HepG2 (cell line): ENCODE data around the gene GPATCH11. TPM values are rescaled to one million over a fixed set of nuclear protein-coding genes. Genes with fewer than 3 reads are reported as not detected.

Source experiments
- ATAC-seq: fragments of 200-7000 bp; cut with Tn5 transposase; 3 replicates; pipeline ENCODE4 v1.9.1; 2020; ENCODE audit warnings: mild to moderate bottlenecking, moderate library complexity
- BruUV-seq: library from RNA; stranded (reverse); fragments of 400-500 nt; replicated peaks from 2 replicates; lab custom pipeline; 2021; lab: Mats Ljungman, UMichigan
- CTCF ChIA-PET: fragments of 300-600 bp; formaldehyde crosslinking; extraction: SDS; loops from one replicate; lab custom pipeline; 2021; ENCODE audit warnings: low total read pairs, inconsistent platforms, low intra/inter-chr PET ratio; lab: Yijun Ruan, JAX
- POLR2A ChIA-PET: fragments of 350-600 bp; sonication (Branson Sonifier 250); formaldehyde crosslinking; loops from one replicate; lab custom pipeline; 2020; ENCODE audit warnings: antibody characterized with exemption, inconsistent platforms; lab: Yijun Ruan, JAX
- DNase-seq: peaks from one replicate; pipeline ENCODE4 v3.0.0-alpha.2; 2015; ENCODE audit warnings: low spot score
- FAIRE-seq: peaks from 3 replicates; lab custom pipeline; 2011; peaks lifted over from hg19 to GRCh38; lab: Jason Lieb, UNC
- H2AFZ ChIP-seq: one replicate; pipeline ENCODE4 v1.6.1; 2011; ENCODE audit warnings: low read length, inconsistent platforms
- H3K27ac ChIP-seq: fragments of 300-600 bp; 3 replicates; pipeline ENCODE4 v1.8.0; 2011; ENCODE audit warnings: mixed run types, mild to moderate bottlenecking, mixed read lengths, low read length, inconsistent platforms; ENCODE audit not compliant: insufficient read depth; ENCODE audit errors: extremely low read length
- H3K27me3 ChIP-seq, 2 experiments: fragments of 200-600 bp in 1 of 2; 2 replicates in 1 of 2; 3 replicates in 1 of 2; pipeline versions ENCODE4 v1.6.0 to v1.8.0; 2011; ENCODE audit warnings: low read length in 2 of 2, mild to moderate bottlenecking in 2 of 2, moderate library complexity in 2 of 2, inconsistent platforms in 1 of 2; ENCODE audit not compliant: insufficient read depth in 2 of 2, control insufficient read depth in 1 of 2
- H3K36me3 ChIP-seq, 2 experiments: fragments of 200-600 bp in 1 of 2; replicated peaks in 1 of 2; 2 replicates in 1 of 2; 3 replicates in 1 of 2; pipeline versions ENCODE4 v1.5.1 to v1.8.0; 2011; ENCODE audit warnings: low read length in 2 of 2, inconsistent platforms in 1 of 2; ENCODE audit not compliant: insufficient read depth in 2 of 2, control insufficient read depth in 1 of 2
- H3K4me1 ChIP-seq: 2 replicates; pipeline ENCODE4 v1.5.1; 2012; ENCODE audit warnings: low read length, inconsistent platforms; ENCODE audit not compliant: insufficient read depth
- H3K4me2 ChIP-seq: 2 replicates; pipeline ENCODE4 v1.6.0; 2011; ENCODE audit warnings: low read depth, low read length, inconsistent platforms
- H3K4me3 ChIP-seq, 3 experiments: fragments of 200-600 bp in 1 of 3; sonication (generic), shearing (Covaris generic) in 1 of 3; replicated peaks in 1 of 3; 2 replicates each; pipeline ENCODE4 v1.5.1; 2011 to 2016; ENCODE audit warnings: low read length in 3 of 3, inconsistent platforms in 2 of 3, low read depth in 2 of 3, mild to moderate bottlenecking in 2 of 3, control low read depth in 1 of 3, mixed read lengths in 1 of 3; ENCODE audit not compliant: insufficient read depth in 1 of 3
- H3K79me2 ChIP-seq: one replicate; pipeline ENCODE4 v1.6.1; 2011; ENCODE audit warnings: low read length, inconsistent platforms; ENCODE audit not compliant: insufficient read depth
- H3K9ac ChIP-seq: 2 replicates; pipeline ENCODE4 v1.6.0; 2011; ENCODE audit warnings: mild to moderate bottlenecking, low read depth, low read length, inconsistent platforms; ENCODE audit not compliant: insufficient read depth
- H3K9me3 ChIP-seq: 2 replicates; pipeline ENCODE4 v1.5.1; 2012; ENCODE audit warnings: mild to moderate bottlenecking, low read length
- H4K20me1 ChIP-seq: 2 replicates; pipeline ENCODE4 v1.6.0; 2011; ENCODE audit warnings: inconsistent platforms, mild to moderate bottlenecking, low read length, moderate library complexity; ENCODE audit not compliant: insufficient read depth
- FOXC1 ChIP-seq: sonication (generic); formaldehyde crosslinking; IDR thresholded peaks from 2 replicates; pipeline ENCODE4 v1.8.0; 2022; ENCODE audit warnings: mild to moderate bottlenecking, missing genetic modification reagents, borderline replicate concordance
- GATA4 ChIP-seq: sonication (generic); IDR thresholded peaks from 2 replicates; pipeline ENCODE4 v1.6.1; 2016; ENCODE audit warnings: antibody characterized with exemption, low read depth, borderline replicate concordance
- HNRNPH1 ChIP-seq: fragments of 200-400 bp; formaldehyde crosslinking; optimal IDR thresholded peaks from 2 replicates; pipeline ENCODE3; 2017; ENCODE audit warnings: mild to moderate bottlenecking, low read depth, low read length
- MAFG ChIP-seq: sonication (generic); formaldehyde crosslinking; IDR thresholded peaks from 2 replicates; pipeline ENCODE4 v1.5.1; 2020; ENCODE audit warnings: mild to moderate bottlenecking, missing genetic modification reagents
- PHF5A ChIP-seq: IDR thresholded peaks from one replicate; pipeline ENCODE4 v1.6.1; 2018; ENCODE audit warnings: low read depth, missing genetic modification reagents; ENCODE audit not compliant: unreplicated experiment
- SP140L ChIP-seq: sonication (generic); formaldehyde crosslinking; IDR thresholded peaks from 2 replicates; pipeline ENCODE4 v1.4.0; 2020; ENCODE audit warnings: missing genetic modification reagents, borderline replicate concordance
- ZBTB4 ChIP-seq: sonication (generic); formaldehyde crosslinking; IDR thresholded peaks from 2 replicates; pipeline ENCODE4 v1.4.0; 2020; ENCODE audit warnings: missing genetic modification reagents, mild to moderate bottlenecking, borderline replicate concordance
- WGBS: methylation state at CpG from one replicate; pipeline ENCODE4 v1.1.6; 2017; ENCODE audit warnings: low lambda C conversion rate; 5-methylcytosine and 5-hydroxymethylcytosine counted together
- in situ Hi-C: cut with HindIII; loops from 2 replicates; pipeline ENCODE4 v1.10.0; 2017; ENCODE audit warnings: low pct_unique_long_range_greater_than_20kb; ENCODE audit not compliant: extremely low pct_ligation_motif_present
- intact Hi-C: fragments of 100-400 bp; cut with micrococcal nuclease; formaldehyde crosslinking; loops from one replicate; pipeline ENCODE4 v1.10.0; 2022; ENCODE audit not compliant: unreplicated experiment
- polyA plus RNA-seq, 8 experiments: library from polyadenylated mRNA; depleted of rRNA in 3 of 8; stranded (reverse) in 7 of 8; unstranded in 1 of 8; fragments of >200 nt; fragmentation: Illumina TruSeq in 4 of 8; extraction: Trizol in 4 of 8; gene quantifications; 2 replicates each; pipeline versions ENCODE4 v1.2.1 to v1.2.3, GENCODE V29; 2011 to 2016; ENCODE audit warnings: low read depth in 4 of 8, missing spikeins in 1 of 8, mixed read lengths in 1 of 8; ENCODE audit not compliant: insufficient read depth in 1 of 8
- total RNA-seq, 5 experiments: library from RNA; depleted of rRNA; stranded (reverse); fragments of >200 nt; fragmentation: Illumina TruSeq; extraction: Trizol; gene quantifications; 2 replicates each; pipeline ENCODE4 v1.2.3, GENCODE V29; 2016; ENCODE audit warnings: low read depth in 1 of 5

The GPATCH11 gene
- total and polyA plus RNA-seq, 2 of the 13 experiments (the other 11 are each of a cell fraction or from before 2014, with no cell fraction given): 3.8 to 8.7 TPM

- H4K20me1 ChIP-seq: no peaks in the 10 kb centered on the region
- TF ChIP-seq FOXC1 (CRISPR knock-in tag) (no peak), HNRNPH1 (no peak), ZBTB4 (CRISPR knock-in tag) (no peak), PHF5A (CRISPR knock-in tag) (no peak), GATA4 (no peak), MAFG (no peak), SP140L (CRISPR knock-in tag) (no peak)
- intact Hi-C loops (no loop called here), in situ Hi-C loops (no loop called here)
- no TSS peak for BruUV-seq
- H2AFZ ChIP-seq: no peak overlapping the region
- peaks cover 37% of the 10 kb centered on the region for H3K79me2 ChIP-seq
- no peak overlapping the region for H3K27ac ChIP-seq
- H3K9me3 ChIP-seq: no peaks in the 10 kb centered on the region
- H3K4me1 ChIP-seq: peaks cover 27% of the 10 kb centered on the region
- ChIA-PET CTCF (no interaction called here), POLR2A (no interaction called here)
- no peak for ATAC-seq
- H3K9ac ChIP-seq: no peak overlapping the region
- H3K27me3 ChIP-seq: no peaks in the 10 kb centered on the region
- WGBS: 97% methylated on average over 7 of the region's 7 CpGs
- peaks cover 16 to 50% of the 10 kb centered on the region in 2 experiments for H3K36me3 ChIP-seq
- H3K4me2 ChIP-seq: no peak overlapping the region
- no peak overlapping the region for H3K4me3 ChIP-seq
- no peak for DNase-seq
- FAIRE-seq: no peak
Measured at GRCh38 chr2:37148325-37148724, 64.0 kb downstream of the GPATCH11 start.

Other genes starting within 250 kb of the GPATCH11 start
- 19.3 and 28.4 TPM in 2 replicates for gene STRN, start 118.0 kb upstream of the GPATCH11 start, total RNA-seq (2016; rRNA removed; fragmentation: Illumina TruSeq; extraction: Trizol)
- gene STRN, start 118.0 kb upstream of the GPATCH11 start, polyA plus RNA-seq (2011; rRNA removed): 8.8 and 10.4 TPM in 2 replicates
- gene HEATR5B, start 146 bp upstream of the GPATCH11 start, total RNA-seq (2016; rRNA removed; fragmentation: Illumina TruSeq; extraction: Trizol): 16.3 and 17.6 TPM in 2 replicates
- 11.1 and 12.7 TPM in 2 replicates for gene HEATR5B, start 146 bp upstream of the GPATCH11 start, polyA plus RNA-seq (2011; rRNA removed)
- gene EIF2AK2, start 72.5 kb downstream of the GPATCH11 start, total RNA-seq (2016; rRNA removed; fragmentation: Illumina TruSeq; extraction: Trizol): 26.1 and 42.8 TPM in 2 replicates
- 9.1 and 10.2 TPM in 2 replicates for gene EIF2AK2, start 72.5 kb downstream of the GPATCH11 start, polyA plus RNA-seq (2011; rRNA removed)
- not detected in 2 replicates for gene SULT6B1, start 104.2 kb downstream of the GPATCH11 start, total RNA-seq (2016; rRNA removed; fragmentation: Illumina TruSeq; extraction: Trizol)
- not detected in 2 replicates for gene SULT6B1, start 104.2 kb downstream of the GPATCH11 start, polyA plus RNA-seq (2011; rRNA removed)
- gene CEBPZOS, start 112.0 kb downstream of the GPATCH11 start, total RNA-seq (2016; rRNA removed; fragmentation: Illumina TruSeq; extraction: Trizol): 18.6 and 25.6 TPM in 2 replicates
- gene CEBPZOS, start 112.0 kb downstream of the GPATCH11 start, polyA plus RNA-seq (2011; rRNA removed): 39.3 and 44.7 TPM in 2 replicates
- 117 and 182 TPM in 2 replicates for gene CEBPZ, start 147.1 kb downstream of the GPATCH11 start, total RNA-seq (2016; rRNA removed; fragmentation: Illumina TruSeq; extraction: Trizol)
- gene CEBPZ, start 147.1 kb downstream of the GPATCH11 start, polyA plus RNA-seq (2011; rRNA removed): 10.7 and 14.4 TPM in 2 replicates
- 39.4 and 40.8 TPM in 2 replicates for gene NDUFAF7, start 147.1 kb downstream of the GPATCH11 start, total RNA-seq (2016; rRNA removed; fragmentation: Illumina TruSeq; extraction: Trizol)
- gene NDUFAF7, start 147.1 kb downstream of the GPATCH11 start, polyA plus RNA-seq (2011; rRNA removed): 21.7 and 27.0 TPM in 2 replicates
- gene PRKD3, start 240.3 kb downstream of the GPATCH11 start, total RNA-seq (2016; rRNA removed; fragmentation: Illumina TruSeq; extraction: Trizol): 38.4 and 58.2 TPM in 2 replicates
- gene PRKD3, start 240.3 kb downstream of the GPATCH11 start, polyA plus RNA-seq (2011; rRNA removed): 11.1 and 11.6 TPM in 2 replicates